CD1c-positive myeloid dendritic cell (primary cell): ENCODE data around the gene PHIP.
"Not testable (repeated sequence)": the region's sequence is repeated elsewhere in the genome, so short reads cannot be mapped to it uniquely, and the experiment has no call there.

Source experiments
- DNase-seq: peaks from one replicate; pipeline ENCODE4 v3.0.0-alpha.2; 2016; ENCODE audit errors: extremely low spot score

Gene PHIP

DNA sequence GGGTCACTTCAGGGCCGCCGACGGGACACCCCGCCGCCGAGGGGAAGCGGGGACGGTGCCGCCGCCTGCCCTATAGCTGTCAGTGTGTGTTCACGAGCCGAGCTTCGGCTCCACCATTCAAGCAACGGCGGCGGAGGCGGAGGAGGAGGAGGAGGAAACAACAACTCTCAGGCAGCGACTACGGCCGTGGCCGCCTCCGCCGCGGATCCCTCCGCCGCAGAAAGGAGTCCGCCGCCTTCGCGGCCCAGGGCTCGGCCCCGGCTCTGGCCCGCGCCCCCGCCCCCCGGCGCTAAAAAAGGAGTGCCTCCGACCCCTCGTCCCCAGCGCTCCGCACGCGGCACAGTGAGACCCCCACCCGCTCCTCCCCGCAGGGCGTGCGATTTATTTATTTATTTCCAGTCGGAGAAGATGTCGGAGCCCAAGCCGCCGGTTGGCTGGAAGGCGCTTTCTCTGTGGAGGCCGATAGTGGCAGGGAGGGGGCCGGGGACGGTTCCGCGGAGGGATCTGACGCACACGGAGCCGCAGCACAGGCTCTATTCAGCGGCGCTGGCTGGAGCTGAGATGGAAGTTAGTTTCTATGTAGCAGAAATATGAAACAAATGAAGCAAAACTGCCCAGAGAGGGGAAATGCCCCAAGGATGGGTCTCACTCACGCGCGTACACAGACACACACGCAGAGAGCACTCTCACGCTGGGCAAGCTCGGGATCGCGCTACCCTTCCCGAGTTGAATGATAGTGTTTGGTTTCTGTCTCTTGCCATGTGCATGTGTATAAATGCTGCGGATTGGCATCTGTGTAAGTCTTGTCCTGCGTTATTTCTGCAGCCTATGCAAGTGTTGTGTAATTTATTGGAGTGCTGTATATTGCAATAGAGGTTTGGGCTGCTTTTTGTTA lies at the start of gene PHIP:
TSS of gene PHIP (minus strand) at position 180 of the 895 bp plus-strand sequence. CDS start 186 bp downstream, outside the sequence.
- DNase-seq = peak; percentile 96

DNA sequence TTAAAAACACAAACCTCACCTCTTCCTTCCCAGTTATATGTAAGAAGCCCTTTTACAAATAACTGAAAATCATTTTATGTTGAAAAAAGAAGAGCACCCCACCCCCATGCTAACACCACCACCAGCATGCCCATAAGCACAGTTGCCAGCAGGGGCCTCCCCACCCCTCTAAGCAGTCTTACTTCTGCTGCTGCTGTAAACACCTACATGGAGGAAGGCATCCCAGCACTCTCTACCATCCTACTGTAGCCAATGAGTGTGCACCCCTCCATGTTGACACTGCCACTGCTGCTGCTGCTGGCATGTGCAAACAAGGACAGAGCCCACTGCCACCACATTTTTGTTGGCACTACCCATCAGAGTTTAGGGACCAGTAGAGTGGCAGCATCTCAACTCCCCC lies 49.6 kb upstream of the PHIP start:
- DNase-seq = no peak

DNA sequence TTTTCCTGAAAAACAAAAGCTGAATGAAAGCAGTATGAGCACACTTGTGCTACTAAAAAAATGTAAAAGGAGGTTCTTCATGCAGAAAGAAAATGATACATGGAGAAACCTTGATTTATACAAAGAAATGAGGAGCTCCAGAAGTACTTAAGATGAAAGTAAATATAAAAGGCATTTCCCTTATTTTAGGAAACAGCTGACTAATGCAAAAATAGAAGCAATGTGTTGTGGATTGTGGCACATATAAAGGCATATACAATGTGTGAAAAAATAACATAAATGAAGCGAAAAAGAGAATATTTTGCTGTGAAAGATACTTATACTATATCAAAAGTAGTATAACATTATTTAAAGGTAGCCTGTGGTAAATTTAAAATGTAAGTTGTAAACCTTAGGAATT lies 41.2 kb upstream of the PHIP start:
- DNase-seq = no peak

DNA sequence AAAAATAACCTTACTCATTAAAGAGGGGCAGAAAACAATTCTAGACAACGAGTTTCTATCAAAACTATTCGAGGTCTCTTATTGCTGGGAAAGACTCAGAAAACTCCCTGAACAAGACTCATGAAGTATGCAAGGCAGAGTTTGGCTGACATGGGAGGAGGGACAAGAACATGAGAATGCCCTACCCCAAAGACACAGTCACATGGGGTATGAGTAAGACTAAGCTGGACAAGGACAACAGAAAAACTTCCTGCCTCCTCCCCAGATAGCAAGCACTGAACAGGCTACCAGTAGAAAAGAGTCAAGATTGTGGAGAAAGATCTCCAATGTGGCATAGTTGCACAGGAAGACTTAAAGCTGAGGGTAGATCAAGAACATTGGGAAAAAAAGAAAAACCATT lies 39.7 kb upstream of the PHIP start:
- no peak for DNase-seq

DNA sequence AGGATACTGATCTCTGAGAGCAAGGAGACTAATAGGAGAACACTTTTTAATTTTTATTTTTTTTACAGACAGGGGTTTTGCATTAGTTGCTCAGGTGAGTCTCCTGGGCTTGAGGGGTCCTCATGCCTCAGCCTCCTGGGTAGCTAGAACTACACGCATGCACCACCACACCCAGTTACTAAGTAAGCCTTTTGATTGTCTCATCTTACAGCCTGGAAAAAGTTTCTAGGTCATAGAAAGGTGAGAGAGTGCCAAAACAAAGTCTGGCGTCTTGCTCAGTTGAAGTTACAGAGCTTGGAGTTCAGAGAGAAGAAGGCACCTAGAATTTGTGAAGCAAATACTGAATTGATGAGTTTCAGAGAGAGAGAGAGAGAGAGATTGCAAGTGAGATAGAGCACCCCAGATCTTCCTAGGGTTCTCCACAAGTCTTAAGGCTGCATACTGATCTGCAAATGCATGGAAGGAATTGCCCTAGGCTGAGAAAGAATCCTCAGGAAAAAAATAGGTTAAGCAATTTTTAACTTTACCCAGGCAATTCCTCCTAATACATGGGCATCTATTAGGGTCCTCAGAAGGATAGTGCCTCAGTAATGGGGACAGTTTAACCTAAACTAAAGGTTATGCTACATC lies 37.6 kb upstream of the PHIP start:
- no peak for DNase-seq

DNA sequence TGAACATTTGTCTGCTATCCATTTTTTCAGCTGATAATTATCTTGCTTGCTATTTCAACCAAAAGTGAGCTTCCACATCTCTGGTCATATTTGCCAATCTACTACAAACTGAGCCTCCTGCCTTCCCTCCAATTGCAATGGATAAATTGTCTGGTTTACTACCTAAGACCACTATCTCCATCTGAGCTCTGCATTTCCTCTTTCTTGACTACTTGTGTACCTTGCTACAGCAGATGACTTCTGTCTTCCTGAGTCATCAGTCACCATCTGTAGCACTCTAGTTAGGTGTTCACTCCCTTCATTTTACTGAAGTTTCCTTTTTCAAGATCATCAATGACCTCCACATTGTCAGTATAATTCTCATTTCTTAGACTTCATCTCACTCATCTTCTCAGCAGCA lies 33.5 kb upstream of the PHIP start:
- no peak for DNase-seq

DNA sequence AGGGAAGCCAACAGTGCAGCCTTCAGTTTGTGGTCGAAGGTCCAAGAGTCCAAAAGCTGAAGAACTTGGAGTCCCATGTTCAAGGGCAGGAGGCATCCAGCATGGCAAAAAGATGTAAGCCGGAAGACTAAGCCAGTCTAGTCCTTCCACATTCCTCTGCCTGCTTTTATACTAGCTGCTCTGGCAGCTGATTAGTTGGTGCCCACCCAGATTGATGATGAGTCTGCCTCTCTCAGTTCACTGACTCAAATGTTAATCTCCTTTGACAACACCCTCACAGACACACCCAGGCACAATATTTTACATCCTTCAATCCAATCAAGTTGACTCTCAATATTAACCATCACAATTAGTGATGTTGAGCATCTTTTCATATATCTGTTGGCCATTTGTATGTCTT lies 23.1 kb upstream of the PHIP start:
- DNase-seq = no peak

DNA sequence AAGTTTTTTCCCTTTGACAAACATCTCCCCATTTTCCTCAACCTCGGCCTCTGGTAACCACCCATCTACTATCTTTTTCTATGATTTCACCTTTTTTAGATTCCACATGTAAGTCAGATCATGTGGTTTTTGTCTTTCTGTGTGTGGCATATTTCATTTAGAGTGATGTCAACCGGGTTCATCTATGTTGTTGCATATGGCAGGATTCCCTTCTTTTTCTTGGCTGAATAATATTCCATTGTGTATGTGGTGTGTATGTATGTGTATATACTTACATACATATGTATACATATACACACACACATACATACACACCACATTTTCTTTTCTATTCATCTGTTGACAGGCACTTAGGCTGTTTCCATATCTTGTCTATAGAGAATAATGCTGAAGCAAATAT lies 22.2 kb upstream of the PHIP start:
- no peak for DNase-seq

DNA sequence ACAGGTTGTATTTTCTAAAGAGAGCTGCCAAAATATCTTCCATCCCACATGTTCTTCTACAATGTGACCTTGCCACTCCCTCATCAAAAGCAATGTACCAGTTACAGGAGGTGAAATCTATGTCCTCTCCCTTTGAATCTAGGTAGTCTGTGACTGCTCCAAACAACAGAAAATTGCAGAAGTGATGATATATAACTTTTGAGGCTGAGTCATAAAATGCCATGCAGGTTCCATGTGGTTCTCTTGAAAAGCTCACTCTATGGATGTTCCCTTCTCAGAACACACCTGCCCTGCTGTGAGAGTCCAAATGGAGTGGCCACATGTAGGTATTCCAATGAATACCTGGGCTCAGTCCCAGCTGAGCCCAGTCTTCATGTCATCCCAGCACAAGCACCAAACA lies 16.9 kb upstream of the PHIP start:
- no peak for DNase-seq

DNA sequence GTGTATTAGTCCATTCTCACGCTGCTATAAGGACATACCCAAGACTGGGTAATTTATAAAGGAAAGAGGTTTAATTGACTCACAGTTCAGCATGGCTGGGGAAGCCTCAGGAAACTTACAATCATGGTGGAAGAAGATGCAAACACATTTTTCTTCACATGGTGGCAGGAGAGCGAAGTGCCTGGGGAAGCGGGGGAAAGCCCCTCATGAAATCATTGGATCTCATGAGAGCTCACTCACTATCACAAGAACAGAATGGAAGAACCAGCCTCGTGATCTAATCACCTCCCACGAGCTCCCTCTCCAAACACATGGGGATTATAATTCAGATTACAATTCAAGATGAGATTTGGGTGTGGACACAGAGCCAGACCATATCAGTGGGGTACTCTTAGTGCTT lies 13.7 kb upstream of the PHIP start:
- not testable (repeated sequence) for DNase-seq

DNA sequence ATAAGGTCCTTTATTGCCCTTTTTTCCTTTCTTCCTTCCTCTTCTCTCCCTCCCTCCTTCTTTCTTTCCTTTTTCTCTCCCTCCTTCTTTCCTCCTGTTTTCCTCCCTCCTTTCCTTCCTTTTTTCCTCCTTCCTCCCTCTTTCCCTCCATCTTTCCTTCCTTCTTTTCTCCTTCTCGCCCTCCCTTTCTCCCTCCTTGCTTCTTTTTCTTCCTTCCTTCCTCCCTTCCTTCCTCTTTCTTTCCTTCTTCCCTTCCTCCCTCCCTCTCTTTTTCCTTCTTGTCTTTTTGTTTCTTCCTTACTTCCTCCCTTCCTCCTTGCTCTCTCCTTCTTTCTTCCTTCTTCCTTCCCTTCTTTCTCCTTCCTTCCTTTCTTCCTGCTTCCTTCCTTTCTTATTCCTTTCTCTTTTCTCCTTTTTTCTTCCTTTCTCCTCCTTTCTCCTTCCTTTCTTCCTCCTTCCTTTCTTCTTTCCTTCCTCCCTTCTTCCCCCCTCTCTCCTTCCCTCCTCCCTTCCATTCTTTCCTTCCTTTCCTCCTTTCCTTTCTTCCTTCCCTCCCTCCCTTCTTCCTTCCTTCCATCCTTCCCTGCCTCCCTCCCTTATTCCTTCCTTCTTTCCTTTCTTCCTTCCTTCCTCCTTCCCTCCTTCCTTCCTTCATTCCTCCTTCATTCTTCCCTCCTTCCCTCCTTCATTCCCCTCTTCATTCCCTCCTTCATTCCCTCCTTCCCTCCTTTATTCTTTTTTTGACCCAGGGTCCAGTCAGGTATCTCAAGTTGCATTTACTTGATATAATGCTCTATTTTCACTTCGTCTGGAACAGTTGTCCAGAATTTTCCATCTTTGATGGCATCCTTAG lies 11.7 kb upstream of the PHIP start:
- no peak for DNase-seq

DNA sequence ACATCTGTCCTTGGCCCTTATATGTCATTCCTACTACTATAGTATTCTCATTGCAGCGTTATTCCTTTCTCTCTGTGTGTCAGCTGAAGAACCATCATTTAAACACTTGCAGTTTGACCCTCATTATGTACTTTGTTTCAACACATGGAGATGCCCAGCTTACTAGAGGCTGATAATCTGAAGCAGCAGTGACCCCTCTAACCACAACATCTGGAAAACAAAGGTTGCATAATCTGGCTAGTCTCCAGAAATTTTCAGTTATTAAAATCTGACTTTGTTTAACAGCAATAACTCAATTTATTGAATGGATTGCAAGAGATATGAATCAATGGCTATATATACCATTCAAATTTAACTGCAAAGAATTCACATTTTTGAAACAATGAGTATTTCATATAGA lies 6.6 kb upstream of the PHIP start:
- DNase-seq = no peak

DNA sequence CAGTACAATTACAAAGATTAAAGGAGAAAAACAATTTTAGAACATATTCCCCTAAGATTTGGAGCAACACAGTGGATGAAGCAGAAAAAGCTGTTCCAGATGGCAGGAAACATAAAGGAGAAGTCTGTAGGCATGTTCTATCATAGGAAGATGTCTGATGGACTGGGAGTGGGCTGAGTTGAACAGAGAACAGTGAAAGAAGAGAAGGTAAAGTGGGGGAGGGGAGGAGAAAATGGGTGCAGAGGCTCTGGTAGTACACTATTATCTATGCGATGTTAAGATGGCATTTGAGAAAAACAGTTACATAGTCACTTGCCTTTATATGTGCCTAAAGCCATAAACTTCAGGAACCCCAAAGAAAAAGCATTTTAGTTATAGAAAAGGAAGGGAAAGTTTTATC lies 4.2 kb upstream of the PHIP start:
- no peak for DNase-seq

DNA sequence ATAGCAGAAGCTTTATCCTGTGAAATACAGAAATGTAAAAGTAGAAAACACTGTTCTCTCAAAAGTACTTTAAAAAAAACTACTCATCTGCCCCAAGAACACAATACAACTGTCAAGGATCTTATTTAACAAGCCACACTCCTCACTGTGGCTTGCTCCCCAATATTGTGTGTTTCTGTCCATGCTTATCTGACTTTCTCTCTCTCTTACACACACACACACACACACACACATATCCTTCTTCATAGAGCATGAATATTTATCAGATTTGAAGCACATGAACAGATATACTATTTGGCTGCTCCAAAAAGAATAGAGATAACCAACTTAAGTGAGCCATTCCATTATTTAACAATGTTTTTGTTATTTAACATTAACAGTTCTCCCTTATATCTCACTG lies 3.6 kb upstream of the PHIP start:
- no peak for DNase-seq

DNA sequence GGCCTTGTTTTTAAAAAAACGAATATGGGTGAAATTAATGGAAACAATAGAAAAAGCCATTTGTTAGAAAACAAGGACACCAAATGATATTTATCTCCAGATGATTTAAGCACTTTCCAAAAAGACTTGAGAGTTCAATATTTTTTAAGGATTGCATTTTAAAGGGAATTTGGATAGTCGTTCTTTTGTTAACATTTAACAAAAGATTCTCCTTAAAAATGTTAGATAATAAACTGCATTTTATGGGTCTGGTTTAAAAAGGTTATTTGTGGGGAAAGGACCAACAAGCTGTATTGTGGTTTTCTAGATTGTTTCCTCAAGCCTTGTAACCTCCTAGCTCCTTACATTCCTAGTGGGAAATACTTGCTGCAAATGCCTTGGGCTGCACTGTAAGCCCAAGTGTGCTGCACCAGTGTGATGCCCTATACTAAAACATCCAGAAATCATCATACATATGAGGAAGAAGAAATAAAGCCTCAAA lies 1.5 kb upstream of the PHIP start:
- DNase-seq = no peak

DNA sequence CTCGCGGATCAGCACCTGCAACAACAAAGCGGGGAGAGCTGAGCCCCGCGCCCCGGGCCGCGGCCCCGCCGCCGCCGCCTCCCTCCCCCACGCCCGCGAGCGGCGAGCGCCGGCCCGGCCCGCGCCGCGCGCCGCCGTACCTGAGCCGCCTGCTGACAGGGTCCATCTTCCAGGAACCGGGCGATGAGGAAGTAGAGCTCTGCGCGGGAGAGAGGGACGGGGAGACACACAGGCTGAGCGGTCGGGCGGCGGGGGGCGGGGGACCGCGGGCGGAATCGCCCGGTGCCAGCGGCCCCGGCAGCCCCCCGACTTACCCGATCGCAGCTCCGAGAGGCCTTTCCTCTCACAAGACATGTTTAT lies 359 bp downstream of the PHIP start:
- peak; percentile 72 for DNase-seq

DNA sequence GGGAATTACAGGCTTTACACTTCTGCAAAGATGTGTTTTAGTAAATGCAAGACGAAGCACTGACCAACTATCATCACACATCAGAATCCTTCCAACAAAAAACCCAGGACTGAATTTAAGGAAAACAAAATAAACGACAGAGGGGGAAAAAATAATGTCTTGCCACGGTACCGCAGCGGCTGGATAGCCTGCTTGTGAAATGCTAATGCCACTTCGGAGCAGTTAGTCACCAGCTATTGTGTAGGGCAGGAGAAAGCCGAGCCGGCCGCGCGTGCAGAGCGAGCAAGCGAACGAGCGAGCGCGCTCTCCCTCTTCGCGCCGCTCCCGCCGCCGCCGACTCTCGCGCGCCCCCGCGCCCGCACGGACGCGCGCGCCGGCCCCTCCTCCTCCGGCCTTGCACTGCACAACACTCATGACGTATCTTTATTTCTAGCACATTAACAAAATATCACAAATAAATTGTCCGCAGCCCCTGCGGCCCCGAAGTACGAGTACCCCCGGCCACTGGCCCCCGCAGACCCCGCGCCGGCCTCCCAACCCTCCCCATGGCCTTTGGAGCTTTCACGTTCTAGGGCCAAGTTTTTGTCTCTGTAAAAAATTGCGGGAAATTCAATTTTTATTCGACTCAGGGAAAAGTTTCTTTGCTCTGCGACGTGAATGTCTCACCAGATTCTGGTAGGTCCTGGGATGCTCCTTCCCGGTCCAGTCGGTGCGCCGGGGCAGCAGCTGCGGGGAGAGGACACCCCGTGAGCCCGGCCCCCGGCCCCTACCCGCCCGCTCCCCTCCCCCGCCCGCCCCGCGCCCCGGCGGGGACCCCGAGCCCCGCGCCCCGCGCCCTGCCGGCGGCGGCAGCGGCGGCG lies 1.0 kb downstream of the PHIP start:
- peak; percentile 93 for DNase-seq

DNA sequence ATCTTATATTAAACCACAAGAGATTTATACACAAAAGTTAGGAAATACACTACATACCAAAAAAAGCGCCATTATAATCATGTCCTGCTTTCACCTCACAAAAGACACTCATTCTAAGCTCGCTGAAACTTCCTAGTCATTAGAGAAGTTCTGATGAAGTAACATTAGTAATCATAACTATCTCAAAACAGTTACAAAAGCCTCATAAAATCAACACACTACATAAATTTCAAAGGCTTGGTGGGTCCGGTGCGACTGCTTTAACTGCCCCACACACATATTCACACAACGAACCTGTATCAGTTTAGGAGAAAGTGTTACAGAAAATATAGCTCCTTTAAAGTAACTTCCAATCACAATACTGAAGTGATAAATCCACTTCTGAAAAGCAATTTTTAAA lies 1.9 kb downstream of the PHIP start:
- DNase-seq = peak; percentile 35

DNA sequence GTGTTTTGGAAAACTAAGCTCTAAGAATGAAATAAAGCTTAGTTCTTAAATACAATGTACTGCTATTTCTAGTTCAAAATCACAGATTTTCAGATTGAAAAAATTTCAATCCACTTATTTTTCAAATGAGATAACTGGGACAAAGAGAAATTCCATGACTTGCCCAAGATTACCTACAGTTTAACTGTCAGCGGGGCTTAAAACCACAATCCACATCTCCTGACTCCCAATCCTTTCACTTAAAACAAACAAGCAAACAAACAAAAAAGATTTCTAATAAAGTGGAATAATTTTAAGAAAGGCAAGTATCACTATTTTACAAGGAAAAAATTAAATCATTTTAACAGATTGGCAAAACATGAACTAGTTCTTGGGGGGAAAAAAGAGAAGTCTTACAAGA lies 4.2 kb downstream of the PHIP start:
- DNase-seq = no peak

DNA sequence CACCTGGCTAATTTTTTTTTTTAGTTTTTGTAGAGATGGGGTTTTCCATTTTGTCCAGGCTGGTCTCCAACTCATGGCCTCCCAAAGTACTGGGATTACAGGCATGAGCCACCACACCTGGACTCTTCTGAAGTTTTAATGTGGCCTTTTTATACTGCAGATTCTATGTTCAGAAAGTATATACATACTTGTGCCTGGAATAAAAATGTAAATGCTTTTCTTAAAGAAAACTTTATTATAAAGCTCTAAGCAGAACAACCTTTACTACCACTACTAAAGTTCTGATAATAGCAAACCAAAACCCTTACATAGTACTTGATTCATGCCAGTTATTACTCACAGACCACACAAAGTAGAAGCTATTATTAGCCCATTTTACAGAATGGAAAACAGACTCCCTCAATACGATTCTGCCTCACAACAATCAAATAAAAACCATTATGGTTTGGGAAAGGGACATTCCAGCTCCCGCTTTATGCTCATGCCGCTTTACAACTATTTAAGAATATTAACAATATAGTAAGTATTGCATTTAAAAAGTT lies 5.3 kb downstream of the PHIP start:
- no peak for DNase-seq

DNA sequence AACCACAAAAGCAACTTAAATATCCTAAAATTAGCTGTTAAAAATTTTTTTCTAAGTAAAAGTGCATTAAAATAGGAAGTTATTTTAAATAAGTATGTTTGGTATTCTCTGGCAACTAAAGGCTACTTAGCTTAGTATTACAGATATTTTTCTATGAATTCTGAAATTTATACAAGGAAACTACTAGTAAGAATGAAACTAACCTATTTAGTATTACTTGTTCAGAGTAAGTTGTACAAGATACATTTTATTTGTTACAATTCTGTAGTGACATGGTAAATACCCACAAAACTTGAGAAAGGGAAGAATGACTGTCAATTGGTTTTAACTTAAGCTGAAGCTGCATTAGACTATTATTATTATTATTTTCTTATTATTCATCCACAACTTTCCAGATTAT lies 6.5 kb downstream of the PHIP start:
- no peak for DNase-seq
